ENCODE measurements around the gene SUPT7L. TPM values are rescaled to one million over a fixed set of nuclear protein-coding genes. Genes with fewer than 3 reads are reported as not detected.

Gene SUPT7L
- total RNA-seq, 2 donors from 2014 or later, result 18.4 to 22.8 TPM

DNA sequence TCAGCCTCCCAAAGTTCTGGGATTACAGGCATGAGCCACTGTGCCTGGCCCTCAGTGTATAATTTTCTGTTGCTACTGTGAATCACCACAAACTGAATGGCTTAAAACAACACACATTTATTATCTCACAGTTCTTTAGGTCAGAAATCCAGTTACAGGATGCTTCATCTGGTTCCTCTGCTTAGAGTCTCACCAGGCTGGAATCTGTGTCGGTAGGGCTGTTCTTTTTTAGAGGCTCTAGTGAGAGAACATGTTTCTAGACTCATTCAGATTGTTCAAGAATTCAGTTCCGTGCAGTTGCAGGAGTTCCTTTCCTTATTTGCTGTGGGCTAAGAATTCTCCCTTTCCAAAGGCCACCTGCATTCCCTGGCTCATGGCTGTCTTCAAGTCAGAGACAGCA is 56.8 kb downstream of the SUPT7L start:
- intact Hi-C loops (cut with DNase I), result no loop called here
- no peak for DNase-seq (ENCODE audit: low spot score)

Other genes with a start within 250 kb of the SUPT7L start
- gene NRBP1, start 235.0 kb downstream of the SUPT7L start, total RNA-seq, result 10 to 100 TPM; 72.9 to 88.1 TPM
- 1 to 10 TPM in 1 of 2 donors, under 1 TPM in 1; 0.46 to 1.4 TPM for gene KRTCAP3, start 221.2 kb downstream of the SUPT7L start, total RNA-seq
- gene IFT172, start 173.9 kb downstream of the SUPT7L start, total RNA-seq, result 10 to 100 TPM; 15.8 to 23.4 TPM
- 10 to 100 TPM; 11.7 to 22.1 TPM for gene FNDC4, start 168.4 kb downstream of the SUPT7L start, total RNA-seq
- gene GCKR, start 166.8 kb downstream of the SUPT7L start, total RNA-seq, result 1 to 10 TPM in 1 of 2 donors, under 1 TPM in 1; 0.65 to 2.9 TPM
- gene ZNF512, start 80.6 kb downstream of the SUPT7L start, total RNA-seq, result 10 to 100 TPM; 25.2 to 27.4 TPM
- 1 to 10 TPM; 3.3 to 4.3 TPM for gene CCDC121, start 34.6 kb downstream of the SUPT7L start, total RNA-seq
- 10 to 100 TPM; 17.9 to 18.3 TPM for gene GPN1, start 34.6 kb downstream of the SUPT7L start, total RNA-seq
- 10 to 100 TPM; 15.0 to 17.2 TPM for gene SLC4A1AP, start 275 bp upstream of the SUPT7L start, total RNA-seq
- gene MRPL33, start 108.1 kb upstream of the SUPT7L start, total RNA-seq, result 10 to 100 TPM; 88.8 to 93.0 TPM
- gene RBKS, start 226.8 kb upstream of the SUPT7L start, total RNA-seq, result 1 to 10 TPM; 1.5 TPM
- gene BABAM2, start 227.1 kb upstream of the SUPT7L start, total RNA-seq, result 10 to 100 TPM; 39.1 to 43.1 TPM

Measured in posterior vena cava (tissue), 2 donors.